GM18873 (cell line): ENCODE results near the gene HAGH.

ENCODE experiments used
- ATAC-seq: cut with Tn5 transposase; IDR thresholded peaks from one replicate; pipeline ENCODE4 v1.9.1; 2021; ENCODE audit warnings: mild to moderate bottlenecking, moderate library complexity, moderate number of reproducible peaks; ENCODE audit not compliant: unreplicated experiment, low FRiP score

The HAGH gene

GRCh38 chr16:1788095-1788707, 38.4 kb downstream of the HAGH start:
- no peak for ATAC-seq

DNA sequence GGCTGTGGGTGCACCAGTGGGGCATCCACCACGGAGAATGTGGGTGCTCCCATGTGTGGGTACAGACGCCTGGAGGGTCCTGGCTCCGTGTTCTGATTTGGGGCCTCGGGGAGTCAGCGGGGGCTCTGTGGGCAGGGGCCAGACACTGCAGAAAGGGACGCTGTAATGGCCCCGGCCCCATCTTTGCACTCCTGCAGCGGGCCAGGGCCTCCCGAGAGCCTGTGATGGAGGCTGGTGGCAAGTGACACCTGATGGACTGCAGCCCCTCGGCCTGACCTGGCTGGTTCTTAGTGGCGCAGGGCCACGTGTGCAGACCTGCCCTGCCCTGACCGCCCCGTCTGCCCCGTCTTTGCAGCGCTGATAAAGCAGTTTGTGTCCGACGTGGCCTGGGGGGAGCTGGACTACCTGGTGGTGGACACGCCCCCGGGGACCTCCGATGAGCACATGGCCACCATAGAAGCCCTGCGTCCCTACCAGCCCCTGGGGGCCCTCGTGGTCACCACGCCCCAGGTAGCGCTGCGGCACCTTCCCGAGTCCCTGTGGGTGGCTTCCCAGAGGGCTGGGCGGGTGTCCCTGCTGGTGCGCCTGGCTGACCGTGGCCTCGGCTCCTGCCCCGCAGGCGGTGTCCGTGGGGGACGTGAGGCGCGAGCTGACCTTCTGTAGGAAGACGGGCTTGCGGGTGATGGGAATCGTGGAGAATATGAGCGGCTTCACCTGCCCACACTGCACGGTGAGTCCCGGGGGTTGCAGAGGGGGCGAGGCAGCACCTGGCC, 39.1 kb downstream of the HAGH start:
- no peak for ATAC-seq

DNA sequence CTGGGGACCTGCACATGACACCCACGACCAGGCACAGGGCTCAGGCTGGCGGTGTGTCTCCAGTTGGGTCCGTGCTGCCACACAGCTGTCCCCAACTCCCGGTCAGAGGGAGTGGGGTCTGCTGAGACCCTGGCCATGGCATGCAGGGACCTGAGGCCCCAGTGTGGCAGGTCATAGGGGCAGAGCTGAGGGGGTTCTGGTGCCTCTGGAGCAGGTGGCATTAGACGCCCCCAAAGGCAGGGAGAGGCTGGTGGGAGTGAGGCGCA, 39.6 kb downstream of the HAGH start:
- ATAC-seq = no peak

DNA sequence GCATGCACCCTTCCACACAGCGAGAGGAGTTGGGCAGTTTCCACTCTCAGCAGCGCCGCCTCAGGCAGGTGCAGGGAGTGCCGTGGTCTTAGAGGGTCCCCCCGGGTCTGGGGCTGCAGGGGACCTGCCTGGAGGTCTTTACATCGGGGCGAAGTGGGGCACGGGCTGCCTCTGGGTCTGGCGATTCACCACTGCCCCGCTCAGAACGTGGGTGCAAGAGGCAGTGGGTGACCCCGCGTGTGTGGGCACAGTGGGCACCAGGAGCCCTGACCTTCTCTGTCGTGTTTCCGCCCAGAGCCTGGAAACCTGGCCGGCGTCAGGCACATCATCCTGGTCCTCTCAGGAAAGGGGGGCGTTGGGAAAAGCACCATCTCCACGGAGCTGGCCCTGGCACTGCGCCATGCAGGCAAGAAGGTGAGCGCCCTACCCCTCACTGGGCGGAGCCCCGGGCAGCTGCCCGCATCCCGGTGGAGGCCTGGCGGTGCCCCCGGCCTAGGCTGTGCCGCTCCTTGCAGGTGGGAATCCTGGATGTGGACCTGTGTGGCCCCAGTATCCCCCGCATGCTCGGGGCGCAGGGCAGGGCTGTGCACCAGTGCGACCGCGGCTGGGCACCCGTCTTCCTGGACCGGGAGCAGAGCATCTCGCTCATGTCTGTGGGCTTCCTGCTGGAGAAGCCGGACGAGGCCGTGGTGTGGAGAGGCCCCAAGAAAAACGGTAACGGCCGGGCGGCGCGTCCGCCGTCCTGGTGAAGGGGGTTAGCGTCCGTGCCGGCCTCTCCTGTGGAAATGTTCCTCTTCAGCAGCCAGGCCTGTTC, 40.2 kb downstream of the HAGH start:
- ATAC-seq = no peak

DNA sequence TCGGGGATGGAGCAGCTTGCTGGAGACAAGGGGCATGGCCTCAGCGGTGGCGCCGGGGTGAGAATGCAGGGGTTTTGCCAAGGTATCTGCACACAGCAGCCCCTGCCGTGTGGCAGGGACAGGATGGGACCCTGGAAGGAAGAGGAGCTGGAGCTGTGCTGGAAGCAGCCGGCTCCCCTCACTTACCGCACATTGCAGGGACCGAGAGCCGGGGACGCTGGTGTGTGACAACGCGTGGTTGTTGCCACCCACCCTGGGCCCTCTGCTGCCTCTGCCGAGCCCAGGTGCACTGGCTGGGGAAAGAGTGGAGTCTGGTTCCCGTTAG, 40.8 kb downstream of the HAGH start:
- no peak for ATAC-seq

DNA sequence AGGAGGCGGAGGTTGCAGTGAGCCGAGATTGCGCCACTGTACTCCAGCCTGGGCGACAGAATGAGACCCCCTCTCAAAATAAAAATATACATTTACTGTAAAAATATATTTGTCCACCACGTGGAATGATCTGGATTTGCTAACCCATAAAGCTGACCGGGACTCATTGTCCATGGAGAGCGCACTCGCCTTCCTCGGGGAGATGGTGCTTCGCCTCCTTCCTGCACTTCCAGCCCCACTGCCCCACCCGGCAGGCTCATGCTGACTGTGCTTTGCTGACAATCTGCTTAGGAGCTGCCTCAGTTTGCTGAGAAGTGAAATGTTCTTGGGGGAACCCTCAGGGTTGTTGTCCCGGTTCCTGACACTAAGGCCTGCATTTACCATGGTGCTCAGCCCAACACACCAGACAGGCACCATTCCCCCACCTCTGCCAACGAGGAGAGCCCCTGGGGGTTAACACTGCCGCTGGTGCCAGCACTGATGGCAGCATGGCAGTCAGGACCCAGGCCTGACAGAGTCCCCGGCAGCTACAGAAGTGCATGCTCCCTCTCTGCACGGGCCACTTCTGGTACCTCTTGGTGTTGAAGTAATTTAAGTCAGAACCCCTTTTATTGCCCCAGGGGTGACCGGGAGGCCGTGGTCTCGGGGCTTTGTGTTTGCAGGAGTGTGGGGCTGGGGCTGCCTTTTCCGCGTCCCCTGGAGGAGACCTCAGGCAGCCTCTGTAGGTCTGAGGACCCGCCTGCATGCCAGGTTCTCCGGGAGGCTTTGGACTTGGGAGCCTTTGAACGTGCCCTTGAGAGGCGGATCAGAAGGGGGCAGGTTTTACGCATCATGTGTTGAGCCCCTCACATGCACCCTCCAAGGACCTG, 41.4 kb downstream of the HAGH start:
- no peak for ATAC-seq

DNA sequence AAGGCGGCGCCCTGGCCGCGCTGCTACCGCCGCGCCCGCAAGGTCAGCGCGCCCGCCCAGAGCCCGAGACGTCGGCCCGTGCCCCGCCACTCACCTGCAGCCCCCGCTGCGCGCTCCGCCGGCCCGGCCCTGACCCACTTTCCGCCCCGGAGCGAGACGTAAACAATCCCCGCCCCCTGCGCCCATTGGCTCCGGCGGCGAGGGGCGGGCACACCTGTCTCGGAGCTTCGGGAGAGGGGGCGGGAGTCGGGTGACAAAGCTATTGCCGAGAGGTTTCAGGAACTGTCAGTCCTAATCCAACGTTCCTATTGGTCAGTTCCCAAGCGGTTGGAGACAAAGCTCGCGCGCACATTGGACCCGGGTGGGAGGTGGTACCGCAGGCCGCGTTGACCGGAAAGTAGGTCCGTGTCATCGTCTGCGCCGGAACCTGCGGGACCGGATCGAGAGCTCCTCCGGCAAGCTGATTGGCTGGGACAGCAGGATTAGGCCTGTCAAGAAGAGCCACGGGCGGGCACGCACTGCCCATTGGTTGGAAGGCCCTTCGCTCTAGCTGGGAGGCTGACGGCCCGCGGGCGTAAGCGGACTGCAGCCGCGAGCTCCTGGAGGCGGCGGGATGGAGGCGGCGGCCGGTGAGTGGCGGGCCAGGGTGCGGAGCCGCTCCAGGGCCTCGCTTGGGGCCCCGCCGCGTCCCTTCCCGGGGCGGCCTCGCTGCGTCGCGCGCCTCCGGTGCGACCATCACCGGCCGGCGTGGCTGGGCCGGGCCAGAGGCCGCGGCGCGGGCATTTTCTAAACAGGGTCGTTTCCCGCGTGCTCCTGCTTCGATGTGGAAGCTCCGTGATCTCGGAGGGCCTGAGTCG, 44.0 kb downstream of the HAGH start, which contains the start of the genes NUBP2 and SPSB3:
Gene NUBP2, plus strand, starts transcription at position 553 of the 857 bp plus-strand sequence. Its CDS starts 61 bp downstream, at position 614.
Gene SPSB3, minus strand, starts transcription at position 164 of the 857 bp plus-strand sequence. CDS start 1,088 bp downstream, outside the sequence.
- peak; percentile 86 for ATAC-seq

GRCh38 chr16:1781758-1782407, 44.7 kb downstream of the HAGH start:
- ATAC-seq = no peak

- ATAC-seq = no peak
Measured at GRCh38 chr16:1781254-1781653, 45.4 kb downstream of the HAGH start.

DNA sequence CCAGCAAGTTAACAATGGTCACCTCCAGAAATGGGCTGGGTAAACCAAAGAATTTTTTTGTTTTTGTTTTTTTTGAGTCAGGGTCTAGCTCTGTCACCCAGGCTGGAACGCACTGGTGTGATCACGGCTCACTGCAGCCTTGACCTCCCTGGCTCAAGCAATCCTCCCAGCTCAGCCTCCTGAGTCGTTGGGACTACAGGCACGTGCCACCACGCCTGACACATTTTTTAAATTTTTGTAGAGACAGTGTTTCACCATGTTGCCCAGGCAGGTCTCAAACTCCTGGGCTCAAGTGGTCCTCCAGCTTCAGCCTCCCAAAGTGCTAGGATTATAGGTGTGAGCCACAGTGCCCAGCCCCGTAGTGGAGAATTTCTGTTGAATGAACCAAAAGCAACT, 46.0 kb downstream of the HAGH start:
- no peak for ATAC-seq

GRCh38 chr16:1779741-1780676, 46.6 kb downstream of the HAGH start:
- ATAC-seq = no peak

DNA sequence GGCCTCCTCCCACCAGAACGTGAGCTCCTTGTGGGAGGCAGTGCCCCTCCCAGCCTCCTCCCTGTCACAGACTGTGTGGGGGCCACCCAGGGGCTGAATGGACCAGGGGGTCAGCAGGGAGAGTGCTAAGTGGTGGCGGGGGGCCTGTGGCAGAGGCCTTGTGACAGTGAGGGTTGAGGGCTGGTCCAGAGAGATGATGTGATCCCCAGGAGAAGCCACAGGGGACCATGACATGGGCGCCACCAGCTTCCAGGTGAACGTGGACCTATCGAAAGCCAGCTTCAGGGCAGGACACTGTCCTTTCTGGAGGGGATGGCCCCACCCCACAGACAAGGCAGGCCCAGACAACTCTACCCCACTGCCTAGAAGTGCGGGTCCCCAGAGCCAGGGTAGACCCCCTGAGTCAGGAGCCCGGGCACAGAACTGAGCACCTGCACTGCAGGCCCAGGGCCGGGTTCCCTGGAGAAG, 47.4 kb downstream of the HAGH start:
- ATAC-seq = no peak

DNA sequence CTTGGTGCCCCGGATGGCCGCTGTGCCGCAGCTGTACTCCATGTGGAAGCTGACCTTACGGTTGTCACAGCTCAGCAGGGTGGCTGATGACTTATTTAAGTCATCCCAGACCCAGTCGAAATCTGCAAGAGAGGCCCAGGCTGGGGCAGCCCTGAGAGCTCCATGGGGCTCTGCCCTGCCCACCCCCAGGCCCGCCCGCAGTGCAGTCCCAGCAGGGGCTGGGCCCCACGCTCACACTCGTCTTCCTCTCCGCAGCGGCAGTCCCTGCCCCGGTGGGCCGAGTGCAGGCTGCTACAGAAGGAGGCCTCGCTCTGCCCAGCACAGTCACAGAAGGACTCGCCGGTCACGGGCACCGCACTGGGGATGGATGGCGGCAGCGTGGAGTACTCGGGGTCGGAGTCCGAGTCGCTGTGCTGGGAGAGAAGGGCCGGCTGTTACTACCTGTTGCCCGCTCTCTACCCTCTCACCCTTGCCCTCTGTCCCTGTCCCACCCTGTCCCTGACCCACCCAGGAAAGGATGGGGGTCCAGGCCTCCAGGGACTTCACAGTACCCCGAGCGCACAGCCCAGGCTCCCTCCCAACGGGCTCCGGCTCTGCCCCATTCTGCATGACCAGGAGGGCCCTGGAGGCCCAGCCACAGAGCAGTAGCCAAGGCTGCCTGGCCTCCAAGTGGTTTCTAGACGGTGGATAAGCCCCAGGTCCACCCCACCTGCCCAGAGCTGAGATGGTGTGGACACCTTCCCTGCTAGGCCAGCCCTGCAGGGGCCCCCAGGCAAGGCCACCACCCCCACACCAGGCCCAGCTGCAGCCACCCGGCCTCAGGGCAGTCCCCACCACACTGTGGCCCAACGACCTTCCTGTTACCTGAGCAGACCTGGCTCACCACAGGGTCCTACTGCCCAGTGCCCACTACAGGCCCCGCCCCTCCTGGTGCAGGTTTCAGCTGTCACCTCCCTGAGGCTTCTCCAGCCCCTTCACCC, 48.1 kb downstream of the HAGH start:
- no peak for ATAC-seq

DNA sequence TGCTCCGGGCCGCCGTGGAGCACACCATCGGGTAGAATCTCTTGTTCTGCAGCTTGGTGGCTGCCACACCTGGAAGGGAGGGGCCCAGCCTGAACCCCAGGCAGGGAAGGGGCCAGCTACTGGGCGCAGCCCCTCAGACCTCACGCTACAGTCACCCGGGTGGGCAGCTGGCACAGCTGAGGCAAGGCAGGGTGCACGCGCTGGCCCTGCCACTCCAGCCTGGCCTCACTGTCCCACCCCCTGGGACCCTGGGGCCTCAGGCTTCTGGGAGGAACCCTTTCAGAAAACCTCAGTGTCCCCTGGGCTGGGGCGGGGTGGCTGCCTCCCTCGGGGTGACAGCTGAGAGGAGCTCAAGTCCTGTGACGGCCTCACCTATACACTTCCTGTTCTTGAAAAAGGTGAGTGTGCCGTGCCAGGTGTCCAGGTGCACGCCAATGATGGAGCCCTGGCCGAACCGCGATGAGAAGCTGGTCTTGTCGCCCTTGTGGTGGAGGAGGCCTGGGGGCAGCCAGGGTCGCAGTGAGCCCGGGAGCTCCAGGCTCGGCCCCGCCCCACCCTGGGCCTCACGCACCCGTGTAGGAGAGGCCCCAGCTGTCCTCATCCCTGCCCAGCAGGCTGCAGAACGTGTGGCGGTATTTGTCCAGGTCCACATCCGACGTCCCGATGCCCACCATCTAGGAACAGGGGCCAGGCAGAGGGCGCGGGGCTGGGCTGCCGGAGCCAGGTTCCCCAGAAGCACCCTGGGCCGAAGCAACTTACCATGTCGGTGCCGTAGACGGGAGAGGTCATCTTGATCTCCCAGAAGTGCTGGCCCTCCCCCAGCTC, 49.0 kb downstream of the HAGH start:
- ATAC-seq = no peak

DNA sequence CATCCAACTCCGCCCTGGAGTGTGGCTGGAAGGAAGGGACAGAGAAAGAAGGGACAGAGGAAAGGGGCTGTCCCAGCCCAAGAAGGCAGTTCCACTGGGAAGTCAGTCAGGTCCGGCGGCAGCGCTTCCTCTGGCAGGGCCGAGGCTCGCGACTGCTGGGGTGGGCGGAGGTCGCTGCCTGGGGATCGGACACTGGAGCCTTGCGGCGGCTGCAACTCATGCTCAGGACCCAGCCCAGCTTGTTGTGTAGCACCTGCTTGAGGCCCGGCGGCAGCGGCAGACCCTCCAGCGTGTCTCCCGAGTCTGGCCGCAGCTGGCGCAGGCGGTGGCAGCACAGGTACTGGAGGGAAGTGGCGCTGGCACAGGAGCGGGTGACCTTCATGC, 49.6 kb downstream of the HAGH start:
- ATAC-seq = no peak

GRCh38 chr16:1776672-1776955, 50.0 kb downstream of the HAGH start:
- ATAC-seq = no peak
